22Rv1 (cell line): ENCODE results near the gene CDYL.

ENCODE experiments used
- H3K27ac ChIP-seq: fragments of 450-650 bp; 2 replicates; pipeline ENCODE4 v1.5.1; 2017
- ZFX ChIP-seq: fragments of 450-650 bp; IDR thresholded peaks from 2 replicates; pipeline ENCODE4 v1.6.1; 2017; ENCODE audit warnings: antibody characterized with exemption, borderline replicate concordance
- TF ChIP-seq, protein P1 (sequence below): fragments of 450-650 bp; IDR thresholded peaks from 2 replicates; pipeline ENCODE4 v1.5.1; 2017; ENCODE audit warnings: mild to moderate bottlenecking

The CDYL gene

DNA sequence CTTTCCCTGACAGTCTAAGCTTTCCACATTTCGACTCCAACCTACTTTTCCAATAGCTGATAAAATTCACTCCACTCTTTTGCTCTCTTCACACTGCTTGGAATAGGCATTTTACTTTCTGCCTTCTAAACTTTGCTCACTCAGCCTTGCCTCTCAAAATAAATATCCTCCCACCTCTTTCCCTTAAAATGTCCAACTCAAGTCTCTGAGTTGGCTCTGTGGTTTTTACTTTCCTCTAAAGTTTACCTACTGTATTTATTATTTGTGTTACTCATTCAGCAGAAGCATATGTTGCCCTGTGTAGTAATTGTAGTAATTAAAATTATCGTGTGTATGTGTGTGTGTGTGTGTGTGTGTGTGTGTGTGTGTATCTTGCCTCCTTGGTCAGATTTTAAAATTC is 20.0 kb upstream of the CDYL start:
- no peak overlapping the region for H3K27ac ChIP-seq

DNA sequence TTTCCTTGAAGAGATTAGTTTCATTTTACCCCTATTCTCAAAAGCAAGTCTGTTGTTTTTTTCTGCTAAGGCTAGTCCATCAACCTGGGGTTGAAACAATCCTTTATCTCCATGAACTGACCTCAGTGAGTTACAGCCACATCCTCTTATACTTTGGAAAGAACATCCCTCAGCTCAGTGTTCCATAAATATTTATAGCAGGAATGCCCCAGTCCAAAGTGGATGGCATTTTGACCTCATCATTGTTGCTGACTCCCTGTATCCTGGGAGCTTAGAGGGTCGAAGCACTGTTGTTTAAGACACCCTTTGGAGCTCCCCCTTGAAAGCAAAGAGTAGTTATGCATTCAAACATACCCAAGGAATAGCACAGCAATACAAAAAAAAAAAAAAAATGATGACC is 16.2 kb upstream of the CDYL start:
- TF ChIP-seq, protein P1, sequence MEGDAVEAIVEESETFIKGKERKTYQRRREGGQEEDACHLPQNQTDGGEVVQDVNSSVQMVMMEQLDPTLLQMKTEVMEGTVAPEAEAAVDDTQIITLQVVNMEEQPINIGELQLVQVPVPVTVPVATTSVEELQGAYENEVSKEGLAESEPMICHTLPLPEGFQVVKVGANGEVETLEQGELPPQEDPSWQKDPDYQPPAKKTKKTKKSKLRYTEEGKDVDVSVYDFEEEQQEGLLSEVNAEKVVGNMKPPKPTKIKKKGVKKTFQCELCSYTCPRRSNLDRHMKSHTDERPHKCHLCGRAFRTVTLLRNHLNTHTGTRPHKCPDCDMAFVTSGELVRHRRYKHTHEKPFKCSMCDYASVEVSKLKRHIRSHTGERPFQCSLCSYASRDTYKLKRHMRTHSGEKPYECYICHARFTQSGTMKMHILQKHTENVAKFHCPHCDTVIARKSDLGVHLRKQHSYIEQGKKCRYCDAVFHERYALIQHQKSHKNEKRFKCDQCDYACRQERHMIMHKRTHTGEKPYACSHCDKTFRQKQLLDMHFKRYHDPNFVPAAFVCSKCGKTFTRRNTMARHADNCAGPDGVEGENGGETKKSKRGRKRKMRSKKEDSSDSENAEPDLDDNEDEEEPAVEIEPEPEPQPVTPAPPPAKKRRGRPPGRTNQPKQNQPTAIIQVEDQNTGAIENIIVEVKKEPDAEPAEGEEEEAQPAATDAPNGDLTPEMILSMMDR, result no peak
- no peak for TF ChIP-seq ZFX
- no peak overlapping the region for H3K27ac ChIP-seq

More for the DNA sequence above, 20.0 kb upstream of the CDYL start:
- TF ChIP-seq, protein P1, result no peak
- no peak for TF ChIP-seq ZFX

DNA sequence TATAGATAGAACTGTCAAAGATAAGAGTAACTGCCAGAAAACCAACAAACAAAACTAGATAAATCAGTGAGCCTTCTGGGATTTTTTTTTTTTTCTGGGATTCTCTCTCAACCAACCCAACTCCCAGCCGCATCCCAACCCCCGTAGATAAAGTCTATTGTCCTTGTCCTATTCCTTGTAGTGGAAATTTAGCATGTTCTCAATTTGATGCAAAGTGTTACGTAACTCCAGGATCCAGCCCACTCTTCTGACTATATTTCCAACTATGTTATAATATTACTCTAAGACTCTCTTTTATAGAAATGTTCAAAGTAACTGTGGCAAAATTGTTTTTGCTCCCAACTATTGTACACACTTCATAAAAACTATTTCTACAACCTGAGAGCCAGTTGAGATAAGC is 15.4 kb upstream of the CDYL start:
- TF ChIP-seq ZFX, result no peak
- TF ChIP-seq, protein P1, result no peak
- no peak overlapping the region for H3K27ac ChIP-seq

DNA sequence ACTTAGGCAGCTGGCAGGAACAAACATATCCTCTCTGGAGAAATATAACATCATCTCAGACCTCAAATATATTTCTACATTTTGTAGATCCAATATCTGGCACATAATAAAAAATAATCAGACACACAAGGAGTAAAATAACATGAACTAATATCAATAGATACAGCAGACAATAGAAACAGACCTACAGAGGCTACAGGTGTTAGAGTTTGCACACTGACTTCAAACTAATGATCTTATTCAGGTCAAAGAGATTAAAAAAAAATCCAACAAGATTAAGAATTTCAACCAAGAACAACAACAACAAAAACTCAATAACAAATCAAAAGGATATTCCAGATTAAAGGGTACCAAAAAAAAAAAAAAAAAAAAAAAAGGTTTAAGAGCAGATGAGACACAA is 13.9 kb upstream of the CDYL start:
- TF ChIP-seq, protein P1, result no peak
- no peak for TF ChIP-seq ZFX
- H3K27ac ChIP-seq, result no peak overlapping the region

DNA sequence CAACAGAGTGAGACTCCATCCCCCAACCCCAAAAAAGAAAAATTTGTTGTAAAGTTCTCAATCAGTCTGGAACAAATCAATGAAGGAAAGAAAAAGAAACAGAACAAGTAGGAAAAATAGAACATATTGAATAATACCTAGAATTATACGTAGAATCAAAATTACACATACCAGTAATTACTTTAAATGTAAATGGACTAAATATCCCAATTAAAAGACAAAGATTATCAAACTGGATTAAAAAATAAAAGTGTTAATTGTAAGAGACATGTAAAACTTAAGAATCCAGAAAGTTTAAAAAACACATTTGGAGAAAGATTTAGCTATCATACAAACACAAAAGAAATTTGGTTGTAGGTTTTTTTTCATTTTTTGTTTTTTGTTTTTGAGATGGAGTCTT is 12.3 kb upstream of the CDYL start:
- TF ChIP-seq, protein P1, result no peak
- no peak for TF ChIP-seq ZFX
- no peak overlapping the region for H3K27ac ChIP-seq

DNA sequence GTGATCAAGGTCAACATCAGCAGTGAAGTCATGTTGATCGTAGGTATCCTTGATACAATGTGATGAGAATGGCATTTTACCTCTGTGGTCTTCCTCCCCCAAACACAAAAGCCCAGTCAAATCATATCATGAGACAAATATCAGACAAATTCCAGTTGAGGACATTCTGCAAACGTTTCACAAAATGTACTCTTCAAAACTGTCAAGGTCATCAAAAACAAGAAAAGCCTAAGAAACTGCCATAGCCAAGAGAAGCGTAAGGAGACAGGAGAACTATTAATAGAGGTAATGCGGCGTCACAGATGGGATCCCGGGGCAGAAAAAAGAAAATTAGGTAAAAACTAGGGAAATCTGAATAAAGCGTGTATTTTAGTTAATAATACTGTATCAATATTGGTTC is 7.4 kb upstream of the CDYL start:
- no peak overlapping the region for H3K27ac ChIP-seq
- no peak for TF ChIP-seq ZFX
- TF ChIP-seq, protein P1, result no peak

DNA sequence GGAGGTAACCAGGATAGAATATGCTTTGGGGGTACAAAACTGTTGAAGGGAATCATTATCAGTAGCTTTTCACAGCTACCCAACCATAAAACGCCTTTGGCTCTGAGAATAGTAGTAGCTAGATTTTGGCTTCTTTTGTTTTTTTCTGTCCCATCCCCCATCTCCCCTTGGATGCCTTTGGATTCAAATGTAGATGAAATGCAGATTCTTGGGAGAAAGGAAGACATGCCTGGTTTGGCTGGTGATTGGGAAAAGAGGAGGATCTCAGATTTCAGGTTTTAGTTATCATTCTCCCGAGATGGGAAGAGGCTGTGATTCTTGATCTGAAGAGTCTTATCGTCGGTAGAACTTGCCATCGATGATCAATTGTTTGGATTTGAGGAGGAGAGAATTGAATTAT is 3.5 kb upstream of the CDYL start:
- TF ChIP-seq ZFX, result no peak
- TF ChIP-seq, protein P1, result no peak
- no peak overlapping the region for H3K27ac ChIP-seq
